ENCODE measurements around the gene IL16.
A peak's percentile ranks its signal among the peaks of the same experiment; 100 is the strongest.
"Not testable (repeated sequence)": the region's sequence is repeated elsewhere in the genome, so short reads cannot be mapped to it uniquely, and the experiment has no call there.

IL16 gene

DNA sequence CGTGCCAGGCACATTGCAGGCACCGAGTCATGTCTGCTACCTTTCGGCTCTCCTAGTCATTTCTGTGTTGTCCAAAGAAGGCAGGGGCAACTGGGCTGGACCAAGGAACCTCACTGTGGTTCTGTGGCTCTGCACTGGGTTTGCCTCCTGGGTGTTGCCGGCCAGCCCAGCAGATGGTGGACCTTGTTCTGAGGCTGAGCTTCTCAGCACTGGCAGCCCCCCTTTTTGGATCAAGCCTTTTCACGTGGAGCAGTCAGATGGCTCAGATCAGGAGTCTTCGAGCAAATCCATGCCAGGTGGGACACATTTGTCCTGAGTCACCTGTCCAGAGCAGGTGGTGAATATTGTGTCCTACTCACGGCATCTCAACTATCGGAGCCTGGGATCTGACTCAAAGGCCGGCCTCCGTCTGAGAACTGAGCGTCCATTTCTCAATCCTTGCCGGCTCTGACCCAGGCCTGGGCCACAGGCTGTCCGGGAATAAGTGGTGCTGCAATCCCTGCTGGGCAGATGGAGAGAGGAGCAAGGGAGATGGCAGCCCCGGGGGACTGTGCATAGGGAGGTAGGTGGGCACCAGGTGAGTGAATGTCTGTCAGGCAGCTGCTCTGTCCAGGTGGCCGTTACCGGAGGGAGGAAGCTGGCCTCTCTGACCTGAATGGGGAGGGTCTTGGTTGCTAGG lies at the start of gene IL16:
TSS of gene IL16 (plus strand) at position 304 of the 679 bp plus-strand sequence. CDS start 28,521 bp downstream, outside the sequence.
- DNase-seq = no peak

DNA sequence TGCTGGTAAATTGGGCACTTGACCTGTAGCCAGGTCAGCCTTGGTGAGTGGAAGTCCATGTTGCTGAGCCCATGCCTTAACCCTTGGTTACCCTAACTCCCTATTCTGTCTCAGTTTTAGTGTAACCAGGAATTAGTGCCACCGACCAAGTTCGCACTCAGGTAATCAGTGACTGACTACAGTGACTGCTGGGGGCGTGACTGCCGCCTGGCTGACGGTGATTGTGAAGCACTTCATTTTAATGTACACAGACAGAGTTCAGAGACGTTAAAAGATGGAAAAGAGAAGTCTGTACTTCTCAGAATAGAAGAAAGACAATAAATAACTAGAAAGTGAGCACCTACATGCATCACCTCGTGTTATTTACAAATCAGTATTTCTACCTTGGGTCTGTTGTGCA lies 45.3 kb upstream of the IL16 start:
- no peak for DNase-seq

DNA sequence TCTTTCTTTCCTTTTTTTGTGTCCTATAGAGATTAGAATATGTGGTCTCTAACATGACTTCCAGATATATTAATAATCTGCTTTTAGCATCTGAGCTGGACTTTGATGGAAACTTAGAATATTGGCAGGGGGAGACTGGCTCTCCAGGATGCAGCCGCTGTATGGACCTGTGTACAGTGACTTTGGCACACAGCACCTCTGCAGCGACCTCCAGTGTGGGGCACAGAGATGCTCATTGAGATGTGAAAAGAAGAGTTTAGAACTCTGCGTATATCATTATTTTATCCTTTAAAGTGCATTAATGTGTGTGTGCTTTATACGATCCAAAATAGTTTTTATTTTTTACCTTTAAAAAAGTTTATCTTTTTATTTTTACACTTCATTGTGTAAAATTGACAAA lies 44.3 kb upstream of the IL16 start:
- no peak for DNase-seq

DNA sequence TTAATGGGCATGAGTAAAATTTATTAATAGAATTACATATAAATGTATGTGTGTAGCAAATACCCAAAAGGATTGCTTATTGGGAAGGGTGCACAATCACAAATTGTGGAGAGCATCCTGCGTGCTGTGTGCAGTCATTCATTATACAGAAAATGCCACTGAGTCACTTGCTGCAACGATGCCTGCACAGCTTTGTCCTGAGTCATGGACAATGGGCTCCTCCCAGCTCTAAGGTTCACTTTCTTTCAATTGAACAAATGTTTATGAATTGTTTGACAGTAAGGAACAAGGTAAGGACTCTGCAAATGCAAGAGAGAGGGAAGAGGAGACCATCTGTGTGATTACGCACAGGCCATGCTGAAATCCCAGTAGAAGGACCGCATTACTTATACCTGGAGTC lies 43.9 kb upstream of the IL16 start:
- DNase-seq = no peak

- peak in 1 of 2 donors; percentile 33 for DNase-seq
Measured at GRCh38 chr15:81155375-81156218, 41.1 kb upstream of the IL16 start.

- DNase-seq = no peak
Measured at GRCh38 chr15:81156324-81156723, 40.4 kb upstream of the IL16 start.

DNA sequence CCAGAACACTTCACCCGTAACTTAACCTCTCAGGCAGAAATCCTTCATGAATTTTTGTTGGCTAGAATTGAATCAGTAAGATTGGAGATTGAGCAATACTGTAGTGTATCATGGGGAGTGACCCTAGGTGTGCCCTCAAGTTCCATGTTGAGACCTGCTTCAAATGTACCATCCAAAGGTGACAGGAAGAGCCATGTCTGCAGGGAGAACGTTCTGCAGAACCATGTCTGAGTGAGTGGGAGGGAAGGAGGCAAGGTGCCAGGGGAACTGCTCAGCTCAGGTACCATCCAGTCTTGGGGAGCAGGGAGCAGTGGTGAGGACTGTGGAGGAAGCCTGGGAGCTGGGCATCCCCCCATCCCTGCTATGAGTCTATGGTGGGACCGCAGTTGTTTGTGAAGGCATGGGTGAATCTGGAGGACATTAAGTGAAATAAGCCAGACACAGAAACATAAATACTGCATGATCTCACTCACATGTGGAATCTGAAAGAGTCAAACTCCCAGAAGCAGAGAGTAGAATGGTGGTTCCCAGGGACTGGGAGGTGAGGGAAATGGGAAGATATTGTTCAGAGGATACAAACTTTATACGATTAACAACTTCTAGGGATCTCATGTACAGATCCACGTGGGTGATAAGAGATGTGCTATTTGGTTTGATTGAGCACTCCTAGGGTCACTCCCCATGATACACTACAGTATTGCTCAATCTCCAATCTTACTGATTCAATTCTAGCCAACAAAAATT lies 39.3 kb upstream of the IL16 start:
- no peak for DNase-seq

DNA sequence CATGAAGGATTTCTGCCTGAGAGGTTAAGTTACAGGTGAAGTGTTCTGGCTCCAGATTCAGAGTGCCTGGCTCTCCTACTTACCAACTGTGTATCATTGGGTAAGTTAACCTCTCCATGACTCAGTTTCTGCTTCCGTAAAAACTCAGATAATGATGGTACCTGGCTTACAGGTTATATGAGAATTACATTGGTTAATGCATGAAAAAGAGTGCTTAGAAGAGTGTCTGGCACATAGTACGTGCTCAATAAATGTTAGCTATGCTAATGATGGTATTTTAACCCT lies 38.8 kb upstream of the IL16 start:
- DNase-seq = no peak

DNA sequence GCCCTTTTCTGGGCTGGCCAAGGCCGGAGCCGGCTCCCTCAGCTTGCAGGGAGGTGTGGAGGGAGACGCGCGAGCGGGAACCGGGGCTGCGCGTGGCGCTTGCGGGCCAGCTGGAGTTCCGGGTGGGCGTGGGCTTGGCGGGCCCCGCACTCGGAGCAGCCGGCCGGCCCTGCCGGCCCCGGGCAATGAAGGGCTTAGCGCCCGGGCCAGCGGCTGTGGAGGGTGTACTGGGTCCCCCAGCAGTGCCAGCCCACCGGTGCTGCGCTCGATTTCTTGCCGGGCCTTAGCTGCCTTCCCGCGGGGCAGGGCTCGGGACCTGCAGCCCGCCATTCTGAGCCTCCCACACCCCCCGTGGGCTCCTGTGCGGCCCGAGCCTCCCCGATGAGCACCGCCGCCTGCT lies 38.1 kb upstream of the IL16 start:
- not testable (repeated sequence) for DNase-seq

DNA sequence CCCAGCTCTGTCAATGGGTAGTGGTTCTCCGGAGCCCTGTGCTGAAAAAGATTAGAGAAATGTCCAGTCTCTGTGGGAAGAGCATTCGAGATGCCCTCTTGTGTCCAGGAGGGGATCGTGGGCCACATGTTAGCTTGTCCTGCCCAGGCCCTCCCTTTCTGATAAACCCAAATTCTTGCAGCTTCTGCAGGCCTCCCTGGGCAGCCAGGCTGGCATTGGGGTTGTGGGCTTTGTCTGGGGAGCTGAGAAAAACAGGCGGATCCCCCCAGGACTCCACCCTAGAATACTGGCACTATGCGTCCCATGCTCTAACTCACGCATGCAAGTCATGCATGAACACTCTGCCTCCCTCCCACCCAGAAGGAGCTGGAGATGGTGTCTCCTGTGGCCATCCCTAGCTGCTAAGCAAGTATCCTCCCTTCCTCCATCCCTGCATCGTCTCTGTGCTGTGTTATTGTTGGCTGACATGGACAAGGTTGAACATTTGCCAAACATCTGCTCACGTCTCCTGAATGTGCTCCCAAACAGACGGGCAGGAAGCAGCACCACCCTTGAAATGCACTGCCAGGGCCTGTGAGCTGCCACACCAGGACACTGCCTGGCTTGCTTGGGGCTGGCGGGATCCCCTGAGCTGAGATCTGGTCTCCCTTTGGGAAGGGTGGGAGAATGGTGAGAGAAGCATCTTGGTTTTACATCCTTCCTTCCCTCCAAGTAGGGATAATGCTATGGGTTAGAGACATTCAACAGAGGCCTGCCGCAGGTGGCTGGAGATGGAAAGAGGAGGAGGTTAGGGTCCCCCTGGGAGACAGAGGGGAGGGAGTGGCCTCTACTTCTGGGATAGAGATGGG lies 36.1 kb upstream of the IL16 start:
- no peak for DNase-seq

DNA sequence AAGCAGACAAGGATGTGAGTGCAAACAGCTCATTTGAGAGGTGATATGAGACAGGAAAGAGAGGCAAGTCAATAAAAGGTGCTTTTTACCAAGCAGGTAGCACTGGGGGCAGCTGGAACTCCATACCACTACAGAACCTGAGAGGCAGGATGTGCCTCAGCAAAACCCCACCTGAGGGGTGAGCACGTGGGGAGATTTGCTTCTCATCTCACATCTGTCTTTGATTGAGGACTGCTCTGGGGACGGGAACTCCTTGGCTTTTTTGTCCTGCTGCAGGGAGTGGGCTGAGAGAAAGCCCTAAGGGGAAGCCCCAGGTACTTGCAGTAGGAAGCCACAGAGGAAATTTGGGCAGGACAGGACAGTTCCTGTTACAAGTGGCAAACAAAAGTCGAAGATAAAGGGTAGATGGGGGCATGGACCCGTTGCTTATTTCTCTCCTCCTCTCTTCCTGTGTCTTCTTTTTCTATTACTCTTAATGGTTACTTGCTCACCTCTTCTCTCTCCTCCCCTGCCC lies 35.5 kb upstream of the IL16 start:
- DNase-seq = no peak

DNA sequence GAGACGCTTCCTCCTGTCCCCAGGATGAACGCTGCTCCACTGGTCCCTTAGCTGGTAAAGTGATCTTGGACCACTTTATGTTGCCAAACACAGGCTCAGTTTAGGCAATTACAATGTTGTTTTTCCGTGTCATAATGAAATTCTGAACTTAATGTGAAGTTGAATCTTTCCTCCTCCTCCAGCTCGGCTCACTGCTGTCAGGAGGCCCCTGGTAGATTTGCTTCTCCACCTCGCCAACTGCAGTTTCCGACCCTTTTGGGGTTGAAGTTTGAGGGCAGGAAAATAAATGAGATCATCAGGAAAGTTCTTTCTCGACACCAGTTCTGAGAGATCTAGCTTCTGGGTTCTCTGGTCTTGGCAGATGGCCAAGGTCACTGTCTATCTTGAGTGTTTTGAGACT lies 34.8 kb upstream of the IL16 start:
- no peak for DNase-seq

GRCh38 chr15:81163961-81164800 lies 32.5 kb upstream of the IL16 start:
- DNase-seq = no peak

GRCh38 chr15:81165535-81165934 lies 31.1 kb upstream of the IL16 start:
- DNase-seq = no peak

DNA sequence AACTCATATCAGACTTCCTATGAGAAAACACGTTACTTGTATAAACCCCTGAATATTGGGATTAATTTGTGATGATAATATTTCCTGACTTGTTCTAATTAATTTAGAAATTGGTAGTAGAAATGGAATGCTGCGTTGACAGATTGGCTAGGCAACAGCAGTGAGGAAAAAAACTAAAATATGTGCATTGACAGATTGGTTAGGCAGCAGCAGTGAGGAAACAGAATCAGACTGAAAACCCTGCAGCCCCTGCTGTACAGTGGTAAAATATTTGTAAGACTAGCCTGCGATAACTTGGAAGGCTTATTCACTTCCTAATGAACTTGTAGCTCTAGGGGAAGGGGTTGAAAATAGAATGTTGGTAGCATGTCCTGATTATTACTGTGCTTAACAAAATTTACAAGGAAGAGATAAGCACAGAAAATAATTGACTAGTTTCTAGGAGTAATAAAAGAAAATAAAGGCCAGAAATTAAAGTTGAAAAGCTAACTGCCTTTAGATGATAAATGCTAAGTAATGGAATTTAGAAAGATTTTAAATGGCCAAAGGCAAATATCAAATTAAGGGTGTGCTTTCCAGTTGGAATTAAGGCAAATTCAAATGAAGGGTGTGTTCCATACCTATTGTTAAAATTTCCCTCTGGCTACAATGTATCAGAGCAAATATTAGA lies 29.9 kb upstream of the IL16 start:
- DNase-seq = no peak

DNA sequence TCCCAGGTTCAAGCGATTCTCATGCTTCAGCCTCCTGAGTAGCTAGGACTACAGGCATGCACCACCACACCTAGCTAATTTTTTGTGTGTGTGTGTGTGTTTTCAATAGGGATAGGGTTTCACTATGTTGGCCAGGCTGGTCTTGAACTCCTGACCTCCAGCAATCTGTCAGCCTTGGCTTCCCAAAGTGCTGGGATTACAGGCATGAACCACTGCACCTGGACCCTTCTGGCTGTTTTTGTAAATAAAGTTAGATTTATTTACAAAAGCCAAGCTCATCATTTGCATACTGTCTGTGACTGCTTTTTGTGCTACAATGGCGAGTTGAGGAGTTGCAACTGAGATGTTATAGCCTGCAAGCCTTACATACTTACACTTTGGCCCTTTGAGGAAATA lies 28.6 kb upstream of the IL16 start:
- DNase-seq = no peak

GRCh38 chr15:81168644-81169043 lies 28.0 kb upstream of the IL16 start:
- no peak for DNase-seq

- DNase-seq = no peak
Measured at GRCh38 chr15:81170511-81170910, 26.2 kb upstream of the IL16 start.

GRCh38 chr15:81171286-81171685 lies 25.4 kb upstream of the IL16 start:
- DNase-seq = no peak

DNA sequence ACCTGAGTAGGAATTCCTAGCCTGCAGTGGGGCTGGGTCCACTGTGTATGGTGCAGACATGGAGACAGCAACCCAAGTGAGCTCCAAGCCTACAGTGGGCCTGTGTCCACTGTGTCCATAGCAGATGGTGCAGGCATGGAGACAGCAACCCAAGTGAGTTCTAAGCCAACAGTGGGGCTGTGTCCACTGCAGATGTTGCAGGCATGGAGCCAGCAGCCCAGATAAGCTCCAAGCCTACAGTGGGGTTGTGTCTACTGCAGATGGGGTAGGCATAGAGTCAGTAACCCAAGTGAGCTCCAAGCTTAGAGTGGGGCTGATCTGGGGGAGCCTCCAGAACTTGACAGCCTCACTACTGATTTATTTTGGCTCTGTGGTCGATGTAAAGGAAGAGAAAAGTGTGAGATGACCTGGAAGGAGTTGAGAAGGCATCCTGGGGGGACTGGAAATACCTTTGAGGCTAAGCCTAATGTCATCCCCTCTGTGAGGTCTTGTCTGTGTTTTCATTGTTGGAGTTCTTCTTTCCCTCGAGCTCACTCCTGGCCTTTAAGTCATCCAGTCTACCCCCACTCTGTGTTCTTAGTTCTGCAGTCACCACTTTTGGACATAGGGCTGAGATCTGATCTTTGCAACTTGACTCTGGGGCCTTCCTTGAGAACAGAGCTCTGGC lies 22.4 kb upstream of the IL16 start:
- no peak for DNase-seq

Measured in CD4-positive, alpha-beta T cell treated with Interleukin-1 beta for 1 hour (primary cell).